Activated CD4-positive, alpha-beta memory T cell treated with anti-CD3 and anti-CD28 coated beads, Interleukin-2, amount 10 ng/mL, durations not matched to agents 7 days and 5 days (primary cell): ENCODE measurements around the gene CAP1. TPM values are rescaled to one million over a fixed set of nuclear protein-coding genes. Genes with fewer than 3 reads are reported as not detected.

Source experiments
- CTCF ChIA-PET: fragments of 350-600 bp; sonication (Branson Sonifier 250); formaldehyde crosslinking; loops from one replicate; lab custom pipeline; 2021; ENCODE audit warnings: antibody characterized with exemption, inconsistent platforms; lab: Charles Lee
- POLR2A ChIA-PET: fragments of 350-600 bp; sonication (Branson Sonifier 250); formaldehyde crosslinking; loops from one replicate; lab custom pipeline; 2021; ENCODE audit warnings: antibody characterized with exemption; lab: Charles Lee
- DNase-seq: peaks from one replicate; pipeline ENCODE4 v3.0.0-alpha.2; 2020
- H3K27ac Mint-ChIP-seq: one replicate; pipeline ENCODE4 v1.8.0; 2021; ENCODE audit warnings: mild to moderate bottlenecking, mixed read lengths
- H3K27me3 Mint-ChIP-seq: one replicate; pipeline ENCODE4 v1.8.0; 2021; ENCODE audit warnings: mixed read lengths
- H3K36me3 Mint-ChIP-seq: one replicate; pipeline ENCODE4 v1.8.0; 2021; ENCODE audit warnings: low read depth, mixed read lengths
- H3K4me1 Mint-ChIP-seq: one replicate; pipeline ENCODE4 v1.8.0; 2021; ENCODE audit warnings: mixed read lengths
- H3K4me3 Mint-ChIP-seq: one replicate; pipeline ENCODE4 v1.8.0; 2021; ENCODE audit warnings: mild to moderate bottlenecking, mixed read lengths
- H3K9me3 Mint-ChIP-seq: one replicate; pipeline ENCODE4 v1.8.0; 2021; ENCODE audit warnings: mixed read lengths
- total RNA-seq, 2 experiments: library from RNA; stranded (reverse); gene quantifications; one replicate each; pipeline ENCODE4 v1.2.3, GENCODE V29; 2021

The CAP1 gene
- total RNA-seq, 2 experiments from 2014 or later = 890 to 908 TPM

GRCh38 chr1:40092241-40092640 is 51.7 kb downstream of the CAP1 start:
- DNase-seq = no peak
- Mint-ChIP-seq H3K9me3 (no peaks in the 10 kb centered on the region), H3K27me3 (no peaks in the 10 kb centered on the region), H3K27ac (no peak overlapping the region), H3K4me3 (no peak overlapping the region), H3K36me3 (peaks cover 64% of the 10 kb centered on the region), H3K4me1 (peaks cover 36% of the 10 kb centered on the region)
- ChIA-PET POLR2A (no interaction called here), CTCF (interaction anchor here (0.6 to 1.1 kb wide), 3 partner anchors 14 to 59 kb away, joined by 3 to 5 read pairs (median 4); no protein-coding TSS in a partner anchor)

- H3K4me3 Mint-ChIP-seq = no peak overlapping the region
Measured at GRCh38 chr1:40092706-40093639, 52.4 kb downstream of the CAP1 start.

GRCh38 chr1:40094466-40095110 is 54.1 kb downstream of the CAP1 start:
- Mint-ChIP-seq H3K27ac (no peak overlapping the region), H3K36me3 (peaks cover 52% of the 10 kb centered on the region)
- CTCF ChIA-PET = interaction anchor here (0.6 kb wide), 2 partner anchors 34 to 486 kb away, joined by 3 to 4 read pairs; no protein-coding TSS in a partner anchor

More at GRCh38 chr1:40092706-40093639, 52.4 kb downstream of the CAP1 start:
- DNase-seq = no peak
- Mint-ChIP-seq H3K4me1 (peaks cover 42% of the 10 kb centered on the region), H3K36me3 (peaks cover 61% of the 10 kb centered on the region), H3K9me3 (no peaks in the 10 kb centered on the region), H3K27me3 (no peaks in the 10 kb centered on the region), H3K27ac (no peak overlapping the region)
- CTCF ChIA-PET = interaction anchor here (1.1 kb wide), 1 partner anchor 59 kb away, joined by 4 read pairs; no protein-coding TSS in a partner anchor
- POLR2A ChIA-PET = no interaction called here

GRCh38 chr1:40095806-40096205 is 55.3 kb downstream of the CAP1 start:
- ChIA-PET CTCF (interaction anchor here (0.8 to 1.8 kb wide), 2 partner anchors 8 to 12 kb away, joined by 3 to 8 read pairs; no protein-coding TSS in a partner anchor), POLR2A (interaction anchor here (0.8 to 1.0 kb wide), 2 partner anchors 8 to 22 kb away, joined by 3 read pairs; no protein-coding TSS in a partner anchor)
- Mint-ChIP-seq H3K4me1 (peaks cover 42% of the 10 kb centered on the region), H3K27ac (no peak overlapping the region), H3K4me3 (peak overlapping the region; percentile 7), H3K9me3 (no peaks in the 10 kb centered on the region), H3K36me3 (peaks cover 42% of the 10 kb centered on the region), H3K27me3 (peaks cover 4% of the 10 kb centered on the region)
- no peak for DNase-seq

More at GRCh38 chr1:40094466-40095110, 54.1 kb downstream of the CAP1 start:
- Mint-ChIP-seq H3K4me3 (no peak overlapping the region), H3K9me3 (no peaks in the 10 kb centered on the region), H3K4me1 (peaks cover 42% of the 10 kb centered on the region), H3K27me3 (peaks cover under 1% of the 10 kb centered on the region)
- POLR2A ChIA-PET = no interaction called here
- no peak for DNase-seq

- H3K4me1 Mint-ChIP-seq = peaks cover 42% of the 10 kb centered on the region
- peak overlapping the region; percentile 87 for H3K4me3 Mint-ChIP-seq
- H3K27me3 Mint-ChIP-seq = peaks cover 6% of the 10 kb centered on the region
- CTCF ChIA-PET = interaction anchor here (0.8 to 1.8 kb wide), 4 partner anchors 9 to 219 kb away, joined by 3 to 8 read pairs (median 4); partner anchors contain the start of gene TRIT1
- peaks cover 36% of the 10 kb centered on the region for H3K36me3 Mint-ChIP-seq
- POLR2A ChIA-PET = interaction anchor here (0.6 to 1.6 kb wide), 8 partner anchors 9 to 161 kb away, joined by 3 to 6 read pairs (median 4); partner anchors contain the start of gene ZMPSTE24
- DNase-seq = no peak
- peaks cover 3% of the 10 kb centered on the region for H3K9me3 Mint-ChIP-seq
- H3K27ac Mint-ChIP-seq = peak overlapping the region; percentile 75
Measured at GRCh38 chr1:40096646-40096976, 56.1 kb downstream of the CAP1 start.

- peak within 1 kb of the TSS; percentile 87 for H3K4me3 Mint-ChIP-seq
- H3K9me3 Mint-ChIP-seq = peaks cover 7% of the 10 kb centered on the region
- H3K27me3 Mint-ChIP-seq = peaks cover 11% of the 10 kb centered on the region
- ChIA-PET CTCF (interaction anchor here (0.8 to 1.8 kb wide), 6 partner anchors 9 to 242 kb away, joined by 3 to 8 read pairs (median 4); partner anchors contain the start of gene TRIT1), POLR2A (interaction anchor here (1.0 to 1.6 kb wide), 6 partner anchors 9 to 160 kb away, joined by 3 to 6 read pairs (median 4); partner anchors contain the start of gene ZMPSTE24)
- H3K36me3 Mint-ChIP-seq = peaks cover 35% of the 10 kb centered on the region
- peak; percentile 83 for DNase-seq
- peaks cover 42% of the 10 kb centered on the region for H3K4me1 Mint-ChIP-seq
- peak within 1 kb of the TSS; percentile 75 for H3K27ac Mint-ChIP-seq
Measured at GRCh38 chr1:40096977-40097782, 56.7 kb downstream of the CAP1 start, which contains the start of gene PPT1. Gene PPT1, minus strand, starts transcription at chr1:40097252. Its CDS starts 14 bp downstream, at chr1:40097238.

- Mint-ChIP-seq H3K27ac (no peak overlapping the region), H3K4me3 (no peak overlapping the region), H3K9me3 (peaks cover 17% of the 10 kb centered on the region), H3K4me1 (peaks cover 9% of the 10 kb centered on the region), H3K36me3 (peaks cover 10% of the 10 kb centered on the region), H3K27me3 (peaks cover 12% of the 10 kb centered on the region)
- no peak for DNase-seq
- POLR2A ChIA-PET = no interaction called here
- CTCF ChIA-PET = no interaction called here
Measured at GRCh38 chr1:40102038-40102437, 61.5 kb downstream of the CAP1 start.

GRCh38 chr1:40102896-40103295 is 62.4 kb downstream of the CAP1 start:
- no peak overlapping the region for H3K4me3 Mint-ChIP-seq
- no peak overlapping the region for H3K27ac Mint-ChIP-seq
- ChIA-PET CTCF (interaction anchor here (2.2 kb wide), 1 partner anchor 50 kb away, joined by 6 read pairs; no protein-coding TSS in a partner anchor), POLR2A (no interaction called here)
- H3K4me1 Mint-ChIP-seq = peaks cover 3% of the 10 kb centered on the region
- H3K9me3 Mint-ChIP-seq = peaks cover 17% of the 10 kb centered on the region
- peaks cover 12% of the 10 kb centered on the region for H3K27me3 Mint-ChIP-seq
- H3K36me3 Mint-ChIP-seq = peaks cover 10% of the 10 kb centered on the region
- DNase-seq = no peak

- Mint-ChIP-seq H3K4me3 (no peak overlapping the region), H3K4me1 (peaks cover 3% of the 10 kb centered on the region), H3K9me3 (peaks cover 28% of the 10 kb centered on the region), H3K36me3 (peaks cover 10% of the 10 kb centered on the region), H3K27ac (no peak overlapping the region), H3K27me3 (peaks cover 11% of the 10 kb centered on the region)
- ChIA-PET CTCF (interaction anchor here (2.2 kb wide), 1 partner anchor 48 kb away, joined by 6 read pairs; no protein-coding TSS in a partner anchor), POLR2A (interaction anchor here (0.7 kb wide), 1 partner anchor 56 kb away, joined by 4 read pairs; the partner anchor contains the start of gene RLF)
- DNase-seq = no peak
Measured at GRCh38 chr1:40105028-40105427, 64.5 kb downstream of the CAP1 start.

GRCh38 chr1:40107290-40107959 is 66.9 kb downstream of the CAP1 start:
- peaks cover 35% of the 10 kb centered on the region for H3K9me3 Mint-ChIP-seq
- H3K27me3 Mint-ChIP-seq = peaks cover 15% of the 10 kb centered on the region
- no peak overlapping the region for H3K27ac Mint-ChIP-seq
- peaks cover 3% of the 10 kb centered on the region for H3K4me1 Mint-ChIP-seq
- H3K36me3 Mint-ChIP-seq = peaks cover 11% of the 10 kb centered on the region
- no peak overlapping the region for H3K4me3 Mint-ChIP-seq
- DNase-seq = no peak
- POLR2A ChIA-PET = no interaction called here
- CTCF ChIA-PET = no interaction called here

GRCh38 chr1:40110389-40110788 is 69.9 kb downstream of the CAP1 start:
- peaks cover 5% of the 10 kb centered on the region for H3K36me3 Mint-ChIP-seq
- H3K4me3 Mint-ChIP-seq = no peak overlapping the region
- no peaks in the 10 kb centered on the region for H3K4me1 Mint-ChIP-seq
- no peak for DNase-seq
- CTCF ChIA-PET = no interaction called here
- peaks cover 37% of the 10 kb centered on the region for H3K9me3 Mint-ChIP-seq
- POLR2A ChIA-PET = no interaction called here
- H3K27me3 Mint-ChIP-seq = peaks cover 25% of the 10 kb centered on the region
- no peak overlapping the region for H3K27ac Mint-ChIP-seq
